ENCODE results near the gene IKBIP. TPM values are rescaled to one million over a fixed set of nuclear protein-coding genes. Genes with fewer than 3 reads are reported as not detected.

Gene IKBIP
- total and polyA plus RNA-seq, 9 of the 15 experiments (the other 6 are each of a cell fraction or from before 2014, with no cell fraction given), result 3.3 to 19.5 (median 14.9) TPM

GRCh38 chr12:98578821-98579220 lies 65.8 kb downstream of the IKBIP start (continued):
- TF ChIP-seq ID3 (CRISPR knock-in tag; IDR thresholded peaks at IDR 0.05) (no peak), ID3 (tag; IDR thresholded peaks at IDR 0.05) (0 out of 2 replicates have a peak, but pooled peaks have one; percentile 21), SP1 (CRISPR knock-in tag; IDR thresholded peaks at IDR 0.05) (no peak), NONO (IDR thresholded peaks at IDR 0.05; ENCODE audit: low read depth in 2 of 2, low read length in 1 of 2) (no peak), TFAM (CRISPR knock-in tag; conservative IDR thresholded peaks at IDR 0.05) (no peak), GATAD2B (IDR thresholded peaks at IDR 0.05; ENCODE audit: borderline replicate concordance) (0 out of 2 replicates have a peak, but pooled peaks have one; percentile 32), IRF1 (CRISPR knock-in tag; IDR thresholded peaks at IDR 0.05; ENCODE audit: borderline replicate concordance) (no peak), ZFPM2 (CRISPR knock-in tag; IDR thresholded peaks at IDR 0.05) (no peak), CHD1 (IDR thresholded peaks at IDR 0.05; ENCODE audit: low read length) (no peak), HDAC3 (IDR thresholded peaks at IDR 0.05; ENCODE audit: borderline replicate concordance, partially characterized antibody) (peak; percentile 16), ZBTB33 (CRISPR knock-in tag; IDR thresholded peaks at IDR 0.05) (no peak), ATF1 (CRISPR knock-in tag; IDR thresholded peaks at IDR 0.05) (no peak), ATF1 (tag; IDR thresholded peaks at IDR 0.05) (no peak), MAX (CRISPR knock-in tag; IDR thresholded peaks at IDR 0.05) (no peak), ZNF311 (CRISPR knock-in tag; IDR thresholded peaks at IDR 0.05) (no peak), KLF13 (tag; IDR thresholded peaks at IDR 0.05; ENCODE audit: borderline replicate concordance, low read depth) (no peak), ZNF695 (CRISPR knock-in tag; IDR thresholded peaks at IDR 0.05) (no peak), ESRRB (CRISPR knock-in tag; IDR thresholded peaks at IDR 0.05; ENCODE audit: borderline replicate concordance) (no peak), C11orf30 (IDR thresholded peaks at IDR 0.05; ENCODE audit: low read depth) (peak; percentile 85), FOXA1 (IDR thresholded peaks at IDR 0.05; ENCODE audit: borderline replicate concordance) (no peak), NR3C1 (CRISPR knock-in tag; IDR thresholded peaks at IDR 0.05) (no peak), THRAP3 (IDR thresholded peaks at IDR 0.05; ENCODE audit: borderline replicate concordance) (no peak), ZNF699 (CRISPR knock-in tag; IDR thresholded peaks at IDR 0.05; ENCODE audit: insufficient replicate concordance) (no peak), CREB1 (IDR thresholded peaks at IDR 0.05) (no peak), CREB1 (CRISPR knock-in tag; IDR thresholded peaks at IDR 0.05) (no peak), TAF9B (IDR thresholded peaks at IDR 0.05; ENCODE audit: partially characterized antibody) (no peak), ZBTB1 (CRISPR knock-in tag; IDR thresholded peaks at IDR 0.05; ENCODE audit: borderline replicate concordance, low read depth) (no peak), BDP1 (IDR thresholded peaks at IDR 0.05; ENCODE audit: insufficient read depth, insufficient read length) (no peak), L3MBTL2 (IDR thresholded peaks at IDR 0.05) (no peak), POLR2A (conservative IDR thresholded peaks at IDR 0.05) (no peak), ZNF324 (CRISPR knock-in tag; IDR thresholded peaks at IDR 0.05) (no peak)

All from K562 (cell line).